Hepatocyte (in vitro differentiated cells): Measurements from ENCODE around the gene SHISA6.

ENCODE experiments used
- CTCF ChIP-seq: fragments of 200-600 bp; sonication (generic); IDR thresholded peaks from 2 replicates; pipeline ENCODE4 v1.5.1; 2016; ENCODE audit warnings: antibody characterized with exemption, mild to moderate bottlenecking; ENCODE audit not compliant: poor library complexity
- EZH2 ChIP-seq: fragments of 200-600 bp; sonication (generic); IDR thresholded peaks from 2 replicates; pipeline ENCODE4 v1.6.1; 2016; ENCODE audit warnings: antibody characterized with exemption, mild to moderate bottlenecking, borderline replicate concordance
- EZH2phosphoT487 ChIP-seq: fragments of 200-600 bp; sonication (generic); IDR thresholded peaks from one replicate; pipeline ENCODE4 v1.6.1; 2018; ENCODE audit warnings: antibody characterized with exemption, mild to moderate bottlenecking, low read depth, moderate library complexity; ENCODE audit not compliant: unreplicated experiment, severe bottlenecking

GRCh38 chr17:11499881-11500280 lies 258.9 kb downstream of the SHISA6 start:
- TF ChIP-seq CTCF (no peak), EZH2phosphoT487 (no peak), EZH2 (no peak)
